SK-N-SH (cell line): ENCODE measurements around the gene RAB17.

Experiments
- EP300 ChIP-seq, 2 experiments: IDR thresholded peaks; 2 replicates each; pipeline versions ENCODE4 v1.4.0 to v1.6.1; 2012; ENCODE audit warnings: borderline replicate concordance in 1 of 2, low read depth in 1 of 2, low read length in 1 of 2
- EZH2phosphoT487 ChIP-seq: fragments of 200-600 bp; sonication (generic); IDR thresholded peaks from 2 replicates; pipeline ENCODE4 v1.6.1; 2017; ENCODE audit warnings: low read depth, mixed run types, mild to moderate bottlenecking, antibody characterized with exemption, moderate library complexity, borderline replicate concordance
- JUND ChIP-seq: IDR thresholded peaks from 2 replicates; pipeline ENCODE4 v1.4.0; 2012
- MEF2A ChIP-seq: IDR thresholded peaks from 2 replicates; pipeline ENCODE4 v1.4.0; 2012; ENCODE audit warnings: low read depth, borderline replicate concordance
- POLR2AphosphoS5 ChIP-seq: IDR thresholded peaks from 2 replicates; pipeline ENCODE4 v1.6.1; 2012; ENCODE audit warnings: low read depth, low read length
- RFX5 ChIP-seq: IDR thresholded peaks from 2 replicates; pipeline ENCODE4 v1.6.1; 2012; ENCODE audit warnings: mild to moderate bottlenecking, improper control_type of control experiment, low read length
- RXRA ChIP-seq: IDR thresholded peaks from 2 replicates; pipeline ENCODE4 v1.4.0; 2012; ENCODE audit warnings: low read depth, mild to moderate bottlenecking, borderline replicate concordance
- SIN3A ChIP-seq: IDR thresholded peaks from 2 replicates; pipeline ENCODE4 v1.6.1; 2012; ENCODE audit warnings: low read depth, mild to moderate bottlenecking, low read length, moderate library complexity, borderline replicate concordance
- TAF1 ChIP-seq: IDR thresholded peaks from 2 replicates; pipeline ENCODE4 v1.6.1; 2012; ENCODE audit warnings: low read depth, mild to moderate bottlenecking, low read length, moderate library complexity, borderline replicate concordance
- TF ChIP-seq, protein P1 (sequence below): fragments of 200-600 bp; sonication (generic); IDR thresholded peaks from 2 replicates; pipeline ENCODE4 v1.6.1; 2017; ENCODE audit warnings: antibody characterized with exemption, mild to moderate bottlenecking, moderate library complexity
- TF ChIP-seq, protein P2 (sequence below): fragments of 150-350 bp; IDR thresholded peaks from 2 replicates; pipeline ENCODE4 v1.6.1; 2016; ENCODE audit warnings: mild to moderate bottlenecking, low read depth, low read length
- TF ChIP-seq, protein P3 (sequence below): IDR thresholded peaks from 2 replicates; pipeline ENCODE4 v1.6.1; 2012; ENCODE audit warnings: mild to moderate bottlenecking, low read depth, low read length, moderate library complexity

DNA sequence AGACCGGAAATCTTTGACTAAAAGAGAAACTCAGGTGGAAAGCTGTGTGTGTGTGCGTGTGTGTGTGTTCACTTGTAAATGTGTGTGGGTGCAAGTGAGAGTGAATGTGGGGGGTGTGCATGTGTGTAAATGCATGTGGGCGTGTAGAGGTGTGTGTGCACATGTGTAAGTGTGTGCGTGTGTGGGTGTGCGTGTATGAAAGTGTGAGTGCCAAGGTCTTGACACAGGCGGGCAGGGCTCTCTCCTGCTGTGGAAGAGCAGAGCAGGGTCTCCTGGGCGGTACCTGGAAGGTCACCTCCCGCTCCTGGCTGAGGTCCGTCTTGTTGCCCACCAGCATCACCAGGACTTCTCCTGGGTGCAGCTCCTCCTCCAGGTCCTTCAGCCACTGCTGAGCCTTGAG is 13.6 kb downstream of the RAB17 start:
- TF ChIP-seq TAF1 (no peak), MEF2A (no peak), POLR2AphosphoS5 (no peak), JUND (no peak), EZH2phosphoT487 (no peak), RXRA (no peak), SIN3A (no peak), RFX5 (no peak), EP300 (IDR thresholded peaks at IDR 0.05; ENCODE audit: borderline replicate concordance in 1 of 2, low read depth in 1 of 2, low read length in 1 of 2) (no peak)
- TF ChIP-seq, protein P1, sequence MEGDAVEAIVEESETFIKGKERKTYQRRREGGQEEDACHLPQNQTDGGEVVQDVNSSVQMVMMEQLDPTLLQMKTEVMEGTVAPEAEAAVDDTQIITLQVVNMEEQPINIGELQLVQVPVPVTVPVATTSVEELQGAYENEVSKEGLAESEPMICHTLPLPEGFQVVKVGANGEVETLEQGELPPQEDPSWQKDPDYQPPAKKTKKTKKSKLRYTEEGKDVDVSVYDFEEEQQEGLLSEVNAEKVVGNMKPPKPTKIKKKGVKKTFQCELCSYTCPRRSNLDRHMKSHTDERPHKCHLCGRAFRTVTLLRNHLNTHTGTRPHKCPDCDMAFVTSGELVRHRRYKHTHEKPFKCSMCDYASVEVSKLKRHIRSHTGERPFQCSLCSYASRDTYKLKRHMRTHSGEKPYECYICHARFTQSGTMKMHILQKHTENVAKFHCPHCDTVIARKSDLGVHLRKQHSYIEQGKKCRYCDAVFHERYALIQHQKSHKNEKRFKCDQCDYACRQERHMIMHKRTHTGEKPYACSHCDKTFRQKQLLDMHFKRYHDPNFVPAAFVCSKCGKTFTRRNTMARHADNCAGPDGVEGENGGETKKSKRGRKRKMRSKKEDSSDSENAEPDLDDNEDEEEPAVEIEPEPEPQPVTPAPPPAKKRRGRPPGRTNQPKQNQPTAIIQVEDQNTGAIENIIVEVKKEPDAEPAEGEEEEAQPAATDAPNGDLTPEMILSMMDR: no peak
- TF ChIP-seq, protein P2, sequence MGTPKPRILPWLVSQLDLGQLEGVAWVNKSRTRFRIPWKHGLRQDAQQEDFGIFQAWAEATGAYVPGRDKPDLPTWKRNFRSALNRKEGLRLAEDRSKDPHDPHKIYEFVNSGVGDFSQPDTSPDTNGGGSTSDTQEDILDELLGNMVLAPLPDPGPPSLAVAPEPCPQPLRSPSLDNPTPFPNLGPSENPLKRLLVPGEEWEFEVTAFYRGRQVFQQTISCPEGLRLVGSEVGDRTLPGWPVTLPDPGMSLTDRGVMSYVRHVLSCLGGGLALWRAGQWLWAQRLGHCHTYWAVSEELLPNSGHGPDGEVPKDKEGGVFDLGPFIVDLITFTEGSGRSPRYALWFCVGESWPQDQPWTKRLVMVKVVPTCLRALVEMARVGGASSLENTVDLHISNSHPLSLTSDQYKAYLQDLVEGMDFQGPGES: no peak
- TF ChIP-seq, protein P3, sequence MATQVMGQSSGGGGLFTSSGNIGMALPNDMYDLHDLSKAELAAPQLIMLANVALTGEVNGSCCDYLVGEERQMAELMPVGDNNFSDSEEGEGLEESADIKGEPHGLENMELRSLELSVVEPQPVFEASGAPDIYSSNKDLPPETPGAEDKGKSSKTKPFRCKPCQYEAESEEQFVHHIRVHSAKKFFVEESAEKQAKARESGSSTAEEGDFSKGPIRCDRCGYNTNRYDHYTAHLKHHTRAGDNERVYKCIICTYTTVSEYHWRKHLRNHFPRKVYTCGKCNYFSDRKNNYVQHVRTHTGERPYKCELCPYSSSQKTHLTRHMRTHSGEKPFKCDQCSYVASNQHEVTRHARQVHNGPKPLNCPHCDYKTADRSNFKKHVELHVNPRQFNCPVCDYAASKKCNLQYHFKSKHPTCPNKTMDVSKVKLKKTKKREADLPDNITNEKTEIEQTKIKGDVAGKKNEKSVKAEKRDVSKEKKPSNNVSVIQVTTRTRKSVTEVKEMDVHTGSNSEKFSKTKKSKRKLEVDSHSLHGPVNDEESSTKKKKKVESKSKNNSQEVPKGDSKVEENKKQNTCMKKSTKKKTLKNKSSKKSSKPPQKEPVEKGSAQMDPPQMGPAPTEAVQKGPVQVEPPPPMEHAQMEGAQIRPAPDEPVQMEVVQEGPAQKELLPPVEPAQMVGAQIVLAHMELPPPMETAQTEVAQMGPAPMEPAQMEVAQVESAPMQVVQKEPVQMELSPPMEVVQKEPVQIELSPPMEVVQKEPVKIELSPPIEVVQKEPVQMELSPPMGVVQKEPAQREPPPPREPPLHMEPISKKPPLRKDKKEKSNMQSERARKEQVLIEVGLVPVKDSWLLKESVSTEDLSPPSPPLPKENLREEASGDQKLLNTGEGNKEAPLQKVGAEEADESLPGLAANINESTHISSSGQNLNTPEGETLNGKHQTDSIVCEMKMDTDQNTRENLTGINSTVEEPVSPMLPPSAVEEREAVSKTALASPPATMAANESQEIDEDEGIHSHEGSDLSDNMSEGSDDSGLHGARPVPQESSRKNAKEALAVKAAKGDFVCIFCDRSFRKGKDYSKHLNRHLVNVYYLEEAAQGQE: no peak
